Measurements from ENCODE around the gene BRF1. TPM values are rescaled to one million over a fixed set of nuclear protein-coding genes. Genes with fewer than 3 reads are reported as not detected.

The BRF1 gene
- total RNA-seq, 1 experiment from 2014 or later, result 26.4 TPM

GRCh38 chr14:105223770-105224544 is 76.8 kb downstream of the BRF1 start:
- CTCF ChIA-PET, result no interaction called here

DNA sequence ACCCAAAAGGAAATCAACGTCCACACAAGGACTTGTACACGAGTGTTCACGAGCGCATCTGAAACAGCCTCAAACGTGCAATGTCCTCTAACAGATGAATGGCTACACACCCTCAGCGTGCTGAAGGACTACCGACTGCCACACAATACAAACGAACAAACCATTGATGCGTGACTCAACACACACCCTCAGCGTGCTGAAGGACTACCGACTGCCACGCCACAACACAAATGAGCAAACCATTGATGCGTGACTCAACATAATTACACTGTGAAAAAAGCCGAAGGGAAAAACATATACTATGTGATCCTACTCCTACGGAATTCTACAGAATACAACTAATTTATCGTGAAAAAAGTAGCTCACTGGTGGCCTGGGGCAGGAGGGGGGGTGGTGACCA is 77.5 kb downstream of the BRF1 start:
- no peak for ATAC-seq
- ChIA-PET POLR2A (interaction anchor here (1.0 kb wide), 1 partner anchor 9 kb away, joined by 4 read pairs; no protein-coding TSS in a partner anchor), CTCF (no interaction called here)
- Mint-ChIP-seq H3K9me3 (no peaks in the 10 kb centered on the region), H3K27ac (no peak overlapping the region; the same call in 1 of the 2 replicates), H3K36me3 (peaks cover 22% of the 10 kb centered on the region), H3K4me1 (no peaks in the 10 kb centered on the region), H3K4me3 (no peak overlapping the region), H3K27me3 (ENCODE audit: low read depth) (no peaks in the 10 kb centered on the region)
- DNase-seq (ENCODE audit: low spot score), result no peak
- TF ChIP-seq IRF1 (CRISPR knock-in tag; IDR thresholded peaks at IDR 0.05) (no peak), AR (CRISPR knock-in tag; IDR thresholded peaks at IDR 0.05) (no peak), RELA (CRISPR knock-in tag; IDR thresholded peaks at IDR 0.05; ENCODE audit: borderline replicate concordance) (no peak), TCF7 (CRISPR knock-in tag; IDR thresholded peaks at IDR 0.05; ENCODE audit: low read depth) (no peak), NFE2L1 (CRISPR knock-in tag; IDR thresholded peaks at IDR 0.05) (no peak), ZNF423 (CRISPR knock-in tag; IDR thresholded peaks at IDR 0.05) (no peak), ZSCAN18 (CRISPR knock-in tag; IDR thresholded peaks at IDR 0.05) (no peak), ATF3 (CRISPR knock-in tag; conservative IDR thresholded peaks at IDR 0.05) (no peak)
- TF ChIP-seq, protein P1, sequence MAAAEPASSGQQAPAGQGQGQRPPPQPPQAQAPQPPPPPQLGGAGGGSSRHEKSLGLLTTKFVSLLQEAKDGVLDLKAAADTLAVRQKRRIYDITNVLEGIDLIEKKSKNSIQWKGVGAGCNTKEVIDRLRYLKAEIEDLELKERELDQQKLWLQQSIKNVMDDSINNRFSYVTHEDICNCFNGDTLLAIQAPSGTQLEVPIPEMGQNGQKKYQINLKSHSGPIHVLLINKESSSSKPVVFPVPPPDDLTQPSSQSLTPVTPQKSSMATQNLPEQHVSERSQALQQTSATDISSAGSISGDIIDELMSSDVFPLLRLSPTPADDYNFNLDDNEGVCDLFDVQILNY (CRISPR knock-in tag; IDR thresholded peaks at IDR 0.05), result no peak

More at GRCh38 chr14:105223770-105224544, 76.8 kb downstream of the BRF1 start:
- Mint-ChIP-seq H3K27ac (no peak overlapping the region), H3K4me1 (no peaks in the 10 kb centered on the region), H3K27me3 (ENCODE audit: low read depth) (no peaks in the 10 kb centered on the region), H3K4me3 (no peak overlapping the region), H3K36me3 (peaks cover 20% of the 10 kb centered on the region), H3K9me3 (no peaks in the 10 kb centered on the region)
- ATAC-seq (no peak), DNase-seq (ENCODE audit: low spot score) (no peak)
- POLR2A ChIA-PET, result interaction anchor here (0.6 to 1.0 kb wide), 2 partner anchors 10 to 96 kb away, joined by 3 to 4 read pairs; no protein-coding TSS in a partner anchor
- TF ChIP-seq, protein P2, sequence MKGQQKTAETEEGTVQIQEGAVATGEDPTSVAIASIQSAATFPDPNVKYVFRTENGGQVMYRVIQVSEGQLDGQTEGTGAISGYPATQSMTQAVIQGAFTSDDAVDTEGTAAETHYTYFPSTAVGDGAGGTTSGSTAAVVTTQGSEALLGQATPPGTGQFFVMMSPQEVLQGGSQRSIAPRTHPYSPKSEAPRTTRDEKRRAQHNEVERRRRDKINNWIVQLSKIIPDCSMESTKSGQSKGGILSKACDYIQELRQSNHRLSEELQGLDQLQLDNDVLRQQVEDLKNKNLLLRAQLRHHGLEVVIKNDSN (CRISPR knock-in tag; IDR thresholded peaks at IDR 0.05), result no peak
- TF ChIP-seq IRF1 (CRISPR knock-in tag; IDR thresholded peaks at IDR 0.05), result no peak
- no peak for TF ChIP-seq ZMAT4 (CRISPR knock-in tag; IDR thresholded peaks at IDR 0.05)
- no peak for TF ChIP-seq NR2C2 (CRISPR knock-in tag; IDR thresholded peaks at IDR 0.05)
- TF ChIP-seq ZNF416 (CRISPR knock-in tag; IDR thresholded peaks at IDR 0.05), result no peak
- TF ChIP-seq FOXK1 (CRISPR knock-in tag; IDR thresholded peaks at IDR 0.05), result no peak
- no peak for TF ChIP-seq ZSCAN18 (CRISPR knock-in tag; IDR thresholded peaks at IDR 0.05)
- TF ChIP-seq ATF1 (CRISPR knock-in tag; IDR thresholded peaks at IDR 0.05), result no peak
- TF ChIP-seq SMAD4 (CRISPR knock-in tag; IDR thresholded peaks at IDR 0.05), result no peak
- no peak for TF ChIP-seq ZNF671 (CRISPR knock-in tag; IDR thresholded peaks at IDR 0.05)
- TF ChIP-seq TEAD1 (CRISPR knock-in tag; IDR thresholded peaks at IDR 0.05), result no peak
- TF ChIP-seq IRF2 (CRISPR knock-in tag; IDR thresholded peaks at IDR 0.05; ENCODE audit: borderline replicate concordance, low read depth), result no peak
- TF ChIP-seq TP53 (CRISPR knock-in tag; IDR thresholded peaks at IDR 0.05), result no peak
- no peak for TF ChIP-seq ZNF263 (CRISPR knock-in tag; IDR thresholded peaks at IDR 0.05; ENCODE audit: low read depth)
- TF ChIP-seq, protein P3, sequence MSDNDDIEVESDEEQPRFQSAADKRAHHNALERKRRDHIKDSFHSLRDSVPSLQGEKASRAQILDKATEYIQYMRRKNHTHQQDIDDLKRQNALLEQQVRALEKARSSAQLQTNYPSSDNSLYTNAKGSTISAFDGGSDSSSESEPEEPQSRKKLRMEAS (CRISPR knock-in tag; IDR thresholded peaks at IDR 0.05), result no peak
- no peak for TF ChIP-seq CBFB (CRISPR knock-in tag; IDR thresholded peaks at IDR 0.05; ENCODE audit: low read depth)
- TF ChIP-seq ATF3 (CRISPR knock-in tag; conservative IDR thresholded peaks at IDR 0.05), result no peak

Data from WTC11 (cell line).